DMS 273 (cell line): ENCODE results near the gene SCAPER.
A peak's percentile ranks its signal among the peaks of the same experiment; 100 is the strongest.
"Not testable (repeated sequence)": the region's sequence is repeated elsewhere in the genome, so short reads cannot be mapped to it uniquely, and the experiment has no call there.

Source experiments
- DNase-seq: peaks from one replicate; lab custom pipeline; 2025; ENCODE audit not compliant: unreplicated experiment; lab: John Stamatoyannopoulos, UW

The SCAPER gene

DNA sequence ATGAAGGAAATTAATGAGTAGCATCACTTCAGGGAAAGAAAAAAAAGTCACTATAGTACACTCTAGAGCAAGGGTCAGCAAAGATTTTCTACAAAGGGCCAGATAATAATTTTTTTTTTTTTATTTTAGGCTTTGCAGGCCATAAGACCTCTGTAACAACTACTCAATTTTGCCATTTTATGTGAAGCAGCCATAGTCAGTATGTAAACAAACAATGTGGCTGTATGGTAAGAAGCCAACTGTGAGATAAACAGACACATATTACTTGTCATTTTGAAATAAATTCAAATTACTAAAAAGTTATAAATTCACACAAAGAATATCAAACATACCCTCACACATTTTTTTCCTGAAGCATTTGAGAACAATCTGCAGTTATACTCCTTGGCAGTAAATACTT is 40.6 kb downstream of the SCAPER start:
- no peak for DNase-seq

DNA sequence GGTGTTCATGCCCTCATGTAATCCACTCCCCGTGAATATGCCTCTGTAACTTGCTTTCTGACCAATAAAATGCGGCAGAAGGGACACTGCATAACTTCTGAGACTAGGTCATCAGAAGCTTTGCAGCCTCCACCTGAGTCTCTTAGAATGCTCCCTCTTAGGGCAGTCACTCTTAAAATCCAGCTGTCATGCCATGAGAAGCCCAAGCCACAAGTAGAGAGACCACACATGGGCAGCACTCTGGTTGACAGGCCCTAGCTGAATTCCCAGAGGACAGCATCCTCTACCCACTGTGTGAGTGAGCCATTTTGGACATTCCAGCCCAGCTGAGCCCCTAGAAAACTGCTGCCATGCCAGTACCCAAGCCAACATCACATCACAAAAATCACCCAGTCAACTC is 41.4 kb downstream of the SCAPER start:
- DNase-seq = no peak

DNA sequence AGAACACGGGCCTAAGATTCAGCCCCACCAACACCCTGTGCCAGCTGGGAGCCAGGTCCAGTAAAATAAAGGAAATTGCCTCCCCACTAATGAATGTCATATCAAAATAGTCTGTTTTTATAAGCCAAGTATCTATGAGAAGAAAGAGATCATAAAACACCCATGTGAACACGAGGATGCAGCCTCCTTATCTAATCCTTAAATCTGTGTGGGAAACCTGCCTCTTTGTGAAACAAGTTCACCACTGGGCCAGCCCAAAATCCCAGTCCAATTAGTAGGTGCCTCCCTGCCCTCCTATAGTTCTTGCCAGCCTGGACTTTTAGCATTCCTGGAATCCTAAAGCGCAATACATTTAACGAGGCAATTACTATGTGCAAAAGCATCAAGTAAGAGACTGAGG is 42.0 kb downstream of the SCAPER start:
- DNase-seq = no peak

DNA sequence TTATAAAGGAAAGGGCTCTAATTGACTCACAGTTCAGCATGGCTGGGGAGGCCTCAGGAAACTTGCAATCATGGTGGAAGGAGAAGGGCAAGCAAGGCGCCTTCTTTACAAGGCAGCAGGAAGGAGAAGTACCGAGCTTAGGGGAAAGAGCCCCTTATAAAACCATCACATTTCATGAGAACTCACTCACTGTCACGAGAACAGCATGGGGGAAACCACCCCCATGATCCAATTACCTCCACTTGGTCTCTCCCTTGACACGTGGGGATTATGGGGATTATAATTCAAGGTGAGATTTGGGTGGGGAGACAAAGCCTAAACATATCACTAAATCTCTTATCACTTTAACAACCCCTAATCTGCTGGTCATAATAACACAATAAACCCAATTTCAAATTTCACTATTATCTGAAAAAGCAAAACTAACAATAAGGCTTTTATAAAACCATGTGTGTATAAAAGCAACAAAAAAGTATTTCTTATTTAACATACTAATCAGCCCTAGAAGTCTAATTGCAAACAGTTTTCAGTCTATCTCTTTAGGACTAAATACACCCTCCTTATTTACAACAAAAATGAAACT is 43.2 kb downstream of the SCAPER start:
- DNase-seq = no peak

DNA sequence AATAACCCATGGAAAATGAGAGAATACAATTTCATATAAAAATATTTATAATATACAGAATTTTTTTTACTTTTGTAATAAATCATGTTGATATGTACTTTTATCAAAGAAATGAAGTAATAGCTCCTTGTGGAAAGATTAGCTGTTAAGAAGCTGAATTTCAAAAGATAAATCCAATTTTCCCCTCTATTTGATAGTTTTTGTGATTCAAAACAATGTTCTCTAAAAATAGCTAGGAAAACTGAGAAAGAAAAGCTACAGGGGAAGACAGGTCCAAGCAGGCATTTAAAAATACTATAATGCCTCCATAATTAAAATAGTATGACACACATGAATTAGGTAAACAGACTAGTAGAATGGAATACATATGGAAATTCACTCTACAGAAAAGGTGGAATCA is 44.9 kb downstream of the SCAPER start:
- no peak for DNase-seq

DNA sequence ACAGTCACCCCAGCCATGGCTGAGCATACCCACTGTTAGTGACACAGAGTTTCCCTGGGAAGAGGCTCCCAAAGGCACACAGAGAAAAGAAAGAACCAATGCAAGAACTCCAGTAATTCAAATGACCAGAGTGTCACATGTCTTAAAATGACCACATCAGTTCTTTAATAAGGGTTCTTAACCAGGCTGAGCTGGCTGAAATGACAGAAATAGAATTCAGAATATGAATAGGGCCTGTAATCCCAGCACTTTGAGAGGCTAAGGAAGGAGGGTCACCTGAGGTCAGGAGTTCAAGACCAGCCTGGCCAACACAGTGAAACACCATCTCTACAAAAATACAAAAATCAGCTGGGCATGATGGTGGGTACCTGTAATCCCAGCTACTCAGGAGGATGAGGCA is 54.8 kb downstream of the SCAPER start:
- not testable (repeated sequence) for DNase-seq

DNA sequence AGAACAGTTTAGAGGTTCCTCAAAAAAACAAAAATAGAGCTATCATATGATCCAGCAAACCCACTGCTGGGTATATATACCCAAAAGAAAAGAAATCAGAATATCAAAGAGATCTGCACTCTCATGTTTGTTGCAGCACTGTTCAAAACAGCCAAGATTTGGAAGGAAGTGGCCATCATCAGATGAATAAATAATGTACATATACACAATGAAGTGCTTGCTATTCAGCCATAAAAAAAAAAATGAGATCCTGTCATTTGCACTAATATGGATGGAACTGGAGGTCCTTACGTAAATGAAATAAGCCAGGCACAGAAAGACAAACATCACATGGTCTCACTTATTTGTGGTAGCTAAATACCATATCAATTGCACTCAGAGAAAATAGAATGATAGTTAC is 58.4 kb downstream of the SCAPER start:
- no peak for DNase-seq

DNA sequence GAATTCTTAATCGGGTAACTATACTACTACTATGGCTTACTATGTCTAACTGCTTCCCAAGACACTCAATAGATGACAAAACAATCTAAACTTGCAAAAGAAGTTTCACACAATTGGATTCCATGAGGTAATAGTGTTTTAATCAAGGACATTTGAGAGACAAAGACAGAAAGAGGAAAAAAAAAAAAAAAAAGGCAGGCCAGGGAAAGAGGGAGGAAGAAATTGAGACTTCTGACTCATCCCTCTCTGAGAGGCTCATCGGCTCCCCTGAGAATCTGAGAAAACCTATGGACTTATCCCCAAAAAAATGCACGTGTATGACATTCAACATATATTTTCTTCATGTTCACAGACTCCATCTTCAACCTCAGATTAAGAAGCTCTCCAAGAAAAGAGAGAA is 61.0 kb downstream of the SCAPER start:
- DNase-seq = no peak

DNA sequence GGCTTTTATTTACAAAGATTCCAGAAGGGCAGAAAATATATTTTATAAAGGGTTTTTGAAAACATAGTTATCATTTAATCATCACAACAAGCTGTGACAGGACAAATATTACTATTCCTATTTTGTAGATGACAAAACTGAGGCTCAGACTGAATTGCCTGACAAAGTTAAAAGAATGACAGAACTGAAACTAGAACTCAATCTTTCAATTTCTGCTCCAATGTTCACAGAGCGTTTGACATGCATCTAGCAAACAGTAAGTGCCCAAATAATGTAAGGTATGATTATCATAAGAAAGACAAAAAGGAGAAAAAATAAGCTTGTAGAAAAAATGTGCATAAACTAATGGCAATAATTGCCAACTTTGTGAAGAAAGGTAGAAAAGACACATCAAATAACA is 61.9 kb downstream of the SCAPER start:
- DNase-seq = no peak

DNA sequence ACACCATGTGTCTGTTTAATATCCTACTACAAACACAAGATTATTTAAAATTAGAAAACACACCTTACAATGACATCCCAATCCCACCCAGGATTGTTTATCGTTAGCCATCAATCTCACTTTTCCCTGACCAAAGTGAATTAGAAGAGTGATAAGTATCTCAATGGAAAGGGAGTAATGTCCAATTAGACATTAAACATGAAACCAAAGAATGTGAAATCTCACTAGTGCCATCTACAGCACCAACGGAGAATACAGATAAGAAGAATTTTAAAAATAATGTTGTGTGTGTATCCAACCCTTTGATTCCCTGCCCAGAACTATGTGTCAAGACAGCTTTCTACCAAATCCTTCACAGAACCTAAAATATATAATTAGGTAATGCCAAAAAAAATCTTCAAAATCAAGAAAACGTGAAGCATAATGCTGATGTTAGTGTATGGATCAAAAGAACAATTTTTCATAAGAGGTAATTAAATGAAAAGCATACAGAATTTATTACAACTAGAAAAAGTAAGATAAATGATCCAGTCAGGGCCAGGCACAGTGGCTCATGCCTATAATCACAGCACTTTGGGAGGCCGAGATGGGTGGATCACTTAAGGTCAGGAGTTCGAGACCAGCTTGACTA is 64.2 kb downstream of the SCAPER start:
- DNase-seq = peak; percentile 41

DNA sequence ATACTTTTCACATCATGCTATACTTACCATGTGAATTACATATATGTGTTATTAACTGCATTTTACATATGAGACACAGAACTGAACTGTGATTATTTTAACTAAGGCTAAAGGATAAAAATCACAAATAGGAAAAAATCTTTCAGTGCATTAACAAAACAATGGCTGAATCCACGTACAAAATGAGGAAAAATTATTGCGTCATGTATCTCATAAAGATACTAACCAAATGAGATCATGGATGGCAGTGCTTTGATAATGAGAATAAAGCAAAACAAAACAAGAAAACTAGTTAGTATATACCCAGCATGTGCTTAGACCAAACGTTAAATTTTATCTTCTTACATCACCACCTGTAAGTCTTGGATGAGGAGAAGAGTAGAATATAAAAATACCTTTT is 66.0 kb downstream of the SCAPER start:
- no peak for DNase-seq

DNA sequence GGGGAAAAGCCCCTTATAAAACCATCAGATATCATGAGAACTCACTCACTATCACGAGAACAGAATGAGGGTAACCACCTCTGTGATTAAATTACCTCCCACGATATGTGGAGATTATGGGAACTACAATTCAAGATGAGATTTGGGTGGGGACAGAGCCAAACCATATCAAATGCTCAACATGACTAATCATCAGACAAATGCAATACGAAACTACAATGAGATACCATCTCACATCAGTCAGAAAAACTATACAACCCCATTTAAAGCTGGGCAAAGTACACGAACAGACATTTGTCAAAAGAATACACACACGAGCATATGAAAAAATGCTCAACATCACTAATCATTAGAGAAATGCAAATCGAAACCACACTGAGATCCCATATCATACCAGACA is 67.7 kb downstream of the SCAPER start:
- no peak for DNase-seq

DNA sequence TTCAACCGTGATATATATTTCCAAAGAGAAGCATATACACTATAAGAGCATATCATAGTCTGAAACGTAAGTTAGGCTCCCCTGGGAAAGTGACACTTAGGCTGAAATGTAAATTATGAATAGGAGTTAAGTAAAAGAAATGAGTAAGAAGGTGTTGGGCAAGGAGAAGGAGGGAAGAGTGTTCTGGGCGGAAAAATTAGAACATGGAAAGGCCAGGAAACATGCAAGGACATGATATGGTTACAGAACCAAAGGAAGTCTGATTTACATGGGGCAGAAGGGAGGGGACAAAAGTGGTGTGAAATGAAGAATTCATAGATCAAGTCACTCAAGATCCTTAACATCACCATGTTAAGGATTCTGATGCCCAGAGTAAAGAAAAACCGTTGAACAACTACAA is 75.2 kb downstream of the SCAPER start:
- no peak for DNase-seq

DNA sequence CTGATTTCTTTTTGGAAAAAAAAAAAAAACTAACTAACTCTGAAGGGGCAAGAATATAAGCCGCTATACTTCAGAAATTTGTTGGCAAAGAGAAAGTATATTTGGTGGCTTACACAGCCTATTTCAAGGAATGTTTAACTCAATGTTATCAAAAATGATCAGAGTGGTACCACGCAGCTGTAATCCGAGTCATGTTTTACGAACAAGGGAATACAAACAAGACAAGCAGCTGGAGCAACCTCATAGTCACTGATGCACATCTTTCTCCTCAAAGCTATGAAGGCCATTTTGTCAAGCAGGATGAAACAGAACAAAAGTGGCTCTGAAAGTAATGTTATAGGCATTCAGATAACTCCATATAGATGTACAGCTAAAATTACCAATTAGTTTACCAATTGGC is 81.2 kb downstream of the SCAPER start:
- DNase-seq = no peak

DNA sequence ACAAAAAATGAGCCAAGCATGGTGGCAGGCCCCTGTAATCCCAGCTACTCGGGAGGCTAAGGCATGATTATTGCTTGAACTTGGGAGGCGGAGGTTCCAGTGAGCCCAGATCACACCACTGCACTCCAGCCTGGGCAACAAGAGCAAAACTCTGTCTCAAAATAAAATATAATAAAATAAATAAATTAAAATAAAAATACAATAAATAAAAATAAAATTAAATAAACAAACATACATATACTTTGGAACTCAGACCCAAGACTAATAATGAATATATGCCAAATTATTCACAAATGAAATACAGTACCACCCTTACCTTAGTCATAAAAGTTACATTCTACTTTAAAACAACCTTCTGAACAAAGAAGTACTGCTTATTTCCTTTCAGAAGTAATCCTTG is 81.8 kb downstream of the SCAPER start:
- DNase-seq = no peak

DNA sequence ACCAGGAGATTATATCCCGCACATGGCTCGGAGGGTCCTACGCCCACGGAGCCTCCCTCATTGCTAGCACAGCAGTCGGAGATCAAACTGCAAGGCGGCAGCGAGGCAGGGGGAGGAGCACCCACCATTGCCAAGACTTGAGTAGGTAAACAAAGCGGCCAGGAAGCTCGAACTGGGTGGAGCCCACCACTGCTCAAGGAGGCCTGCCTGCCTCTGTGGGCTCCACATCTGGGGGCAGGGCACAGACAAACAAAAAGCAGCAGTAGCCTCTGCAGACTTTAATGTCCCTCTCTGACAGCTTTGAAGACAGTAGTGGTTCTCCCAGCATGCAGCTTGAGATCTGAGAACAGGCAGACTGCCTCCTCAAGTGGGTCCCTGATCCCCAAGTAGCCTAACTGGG is 86.2 kb downstream of the SCAPER start:
- DNase-seq = not testable (repeated sequence)

DNA sequence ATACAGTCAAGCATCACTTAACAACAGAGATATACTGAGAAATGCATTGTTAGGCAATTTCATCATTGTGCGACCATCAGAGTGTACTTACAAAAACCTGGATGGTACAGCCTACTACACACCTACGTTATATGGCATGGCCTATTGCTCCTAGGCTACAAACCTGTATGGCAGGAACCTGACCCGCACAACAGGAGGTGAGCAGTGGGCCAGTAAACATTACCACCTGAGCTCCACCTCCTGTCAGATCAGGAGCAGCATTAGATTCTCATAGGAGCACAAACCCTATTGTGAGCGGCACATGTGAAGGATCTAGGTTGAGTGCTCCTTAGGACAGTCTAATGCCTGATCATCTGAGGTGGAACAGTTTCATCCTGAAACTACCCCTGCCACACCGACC is 89.7 kb downstream of the SCAPER start:
- DNase-seq = no peak

DNA sequence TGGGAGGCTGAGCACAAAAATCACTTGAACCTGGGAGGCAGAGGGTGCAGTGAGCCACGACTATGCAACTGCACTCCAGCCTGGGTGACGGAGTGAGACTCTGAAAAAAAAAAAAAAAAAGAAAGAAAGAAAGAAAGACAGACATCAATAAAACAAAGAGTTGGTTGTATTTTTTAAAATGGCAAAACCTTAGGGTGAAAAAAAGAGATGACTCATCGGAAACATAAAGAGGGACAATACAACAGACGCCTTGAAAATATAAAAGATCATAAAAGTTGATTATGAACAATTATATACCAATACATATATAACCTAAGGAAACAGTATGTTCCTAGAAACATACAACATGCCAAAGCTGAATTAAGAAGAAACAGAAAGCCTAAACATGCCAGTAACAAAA is 92.8 kb downstream of the SCAPER start:
- no peak for DNase-seq

DNA sequence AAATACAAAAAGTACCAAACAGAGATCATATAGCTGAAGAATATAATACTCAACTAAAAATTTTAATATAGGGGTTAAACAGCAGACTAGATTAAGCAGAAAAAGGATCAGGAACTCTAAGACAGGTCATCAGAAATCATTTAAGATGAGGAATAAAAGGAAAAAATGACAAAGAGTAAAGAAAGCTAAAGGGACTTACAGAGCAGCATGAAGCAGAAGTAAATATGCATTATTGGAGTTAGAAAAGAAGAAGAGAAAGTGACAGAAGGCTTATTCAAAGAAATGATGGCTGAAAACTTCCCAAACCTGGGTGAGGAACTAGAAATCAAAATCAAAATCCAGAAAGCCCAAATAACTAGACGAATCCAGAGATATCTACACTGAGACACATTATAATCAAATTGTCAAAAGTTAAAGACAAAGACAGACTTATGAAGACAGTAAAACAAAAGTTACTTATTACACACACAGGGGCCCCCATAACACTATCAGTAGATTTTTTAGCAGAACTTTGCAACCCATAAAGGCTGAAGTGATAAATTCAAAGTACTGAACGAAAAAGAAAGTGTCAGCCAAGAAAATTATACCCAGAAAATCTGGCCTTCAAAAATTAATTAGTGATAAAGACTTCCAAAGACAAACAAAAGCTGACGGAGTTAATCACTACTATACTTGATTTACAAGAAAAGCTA is 95.6 kb downstream of the SCAPER start:
- DNase-seq = no peak

DNA sequence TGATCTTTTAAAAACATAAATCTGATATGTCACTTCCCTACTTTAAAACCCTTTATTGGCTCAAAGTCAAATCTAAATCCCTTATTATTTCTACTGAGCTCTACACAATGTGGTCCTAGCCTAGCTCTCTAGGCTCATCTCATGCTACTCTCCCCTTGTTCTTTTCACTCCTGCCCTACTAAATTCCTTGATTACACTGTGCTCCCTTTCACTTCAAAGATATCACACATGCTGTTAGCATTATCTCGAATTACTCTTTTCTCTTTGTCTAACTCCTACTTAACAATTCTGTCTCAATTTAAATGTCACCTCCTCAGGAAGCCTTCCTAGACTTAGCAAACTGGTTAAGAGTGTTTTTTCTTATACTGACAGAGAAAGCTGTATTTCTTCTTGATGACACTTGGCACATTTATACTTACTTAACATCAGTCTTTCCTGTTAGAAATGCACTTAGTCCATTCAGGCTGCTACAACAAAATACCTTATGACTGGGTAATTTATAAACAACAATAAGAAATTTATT is 102.0 kb downstream of the SCAPER start:
- no peak for DNase-seq

DNA sequence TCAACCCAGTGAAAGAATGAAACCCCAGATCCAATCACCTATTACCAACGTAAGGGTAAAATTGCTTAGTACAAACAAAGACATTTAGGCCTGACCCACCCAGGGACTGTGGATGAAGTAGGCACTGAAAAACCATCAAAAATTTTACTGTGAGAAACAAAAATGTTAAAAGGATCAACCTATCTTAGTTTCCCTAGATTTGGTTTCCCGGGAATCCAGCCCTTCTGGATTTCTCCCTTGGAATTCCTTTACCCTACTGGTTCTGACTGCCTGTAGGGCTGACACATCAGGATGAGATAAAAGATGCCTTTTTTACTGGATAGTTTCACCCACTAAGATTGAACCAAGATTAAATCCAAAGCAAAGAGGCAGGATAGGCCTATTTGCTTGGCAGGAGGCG is 102.7 kb downstream of the SCAPER start:
- DNase-seq = no peak

DNA sequence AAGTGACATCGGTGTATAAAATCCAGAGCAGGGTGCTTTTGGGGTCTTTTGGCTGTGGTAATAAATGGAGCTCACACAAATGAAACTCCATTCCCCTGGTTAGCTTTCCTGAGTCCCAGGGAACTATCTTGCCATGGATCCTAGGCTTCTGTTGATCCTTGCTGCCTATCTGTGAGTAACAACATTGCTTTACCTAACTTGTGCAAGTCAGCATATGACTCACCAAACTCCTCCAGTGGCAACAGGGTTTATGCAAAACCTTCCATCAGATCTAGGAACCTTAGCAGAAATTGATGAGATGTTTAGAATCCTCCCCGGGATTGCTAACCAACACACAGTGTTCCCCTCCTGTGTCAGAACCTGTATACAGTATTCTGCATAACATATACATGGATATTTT is 105.4 kb downstream of the SCAPER start:
- DNase-seq = no peak

DNA sequence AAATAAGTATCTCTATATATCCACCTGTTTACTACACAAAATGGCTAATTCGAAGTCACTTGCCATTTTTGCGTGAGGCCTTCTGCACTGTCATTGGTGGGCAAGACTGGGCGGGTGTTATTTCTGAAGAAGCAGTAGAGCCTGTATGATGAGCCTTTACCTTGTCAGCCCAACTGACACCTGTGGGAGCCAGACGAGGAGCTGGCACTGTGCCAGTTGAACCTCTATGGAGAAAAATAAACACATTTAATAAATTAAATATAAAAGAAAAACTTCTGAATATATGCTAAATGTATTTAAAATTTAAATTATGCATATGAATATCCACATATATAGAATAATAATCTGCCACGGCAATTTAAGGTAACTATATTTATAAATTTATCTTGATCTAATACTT is 109.9 kb downstream of the SCAPER start:
- DNase-seq = no peak
